SW480 (cell line): ENCODE results near the gene SCAF8.
"Not testable (repeated sequence)": the region's sequence is repeated elsewhere in the genome, so short reads cannot be mapped to it uniquely, and the experiment has no call there.

ENCODE experiments used
- DNase-seq: peaks from one replicate; pipeline ENCODE4 v3.0.0-alpha.2; 2016; ENCODE audit warnings: low spot score

Gene SCAF8

GRCh38 chr6:154736618-154737259, 3.5 kb downstream of the SCAF8 start:
- DNase-seq = no peak

- DNase-seq = no peak
These were observed 4.2 kb downstream of the SCAF8 start for GRCh38 chr6:154737424-154737823.

GRCh38 chr6:154738551-154738961, 5.3 kb downstream of the SCAF8 start:
- no peak for DNase-seq

GRCh38 chr6:154740658-154741057, 7.4 kb downstream of the SCAF8 start:
- no peak for DNase-seq

- DNase-seq = no peak
These were observed 9.7 kb downstream of the SCAF8 start for GRCh38 chr6:154742891-154743290.

- DNase-seq = not testable (repeated sequence)
These were observed 11.0 kb downstream of the SCAF8 start for GRCh38 chr6:154744029-154744745.

GRCh38 chr6:154745243-154745642, 12.0 kb downstream of the SCAF8 start:
- DNase-seq = no peak

- DNase-seq = no peak
These were observed 16.1 kb downstream of the SCAF8 start for GRCh38 chr6:154749341-154749740.

- no peak for DNase-seq
These were observed 18.0 kb downstream of the SCAF8 start for GRCh38 chr6:154751011-154751800.

- no peak for DNase-seq
These were observed 18.8 kb downstream of the SCAF8 start for GRCh38 chr6:154752022-154752421.

GRCh38 chr6:154754152-154754551, 20.9 kb downstream of the SCAF8 start:
- no peak for DNase-seq

- no peak for DNase-seq
These were observed 24.3 kb downstream of the SCAF8 start for GRCh38 chr6:154757352-154758050.

- DNase-seq = no peak
These were observed 24.9 kb downstream of the SCAF8 start for GRCh38 chr6:154758125-154758524.

- DNase-seq = no peak
These were observed 30.4 kb downstream of the SCAF8 start for GRCh38 chr6:154763650-154764049.

- no peak for DNase-seq
These were observed 32.1 kb downstream of the SCAF8 start for GRCh38 chr6:154765273-154765672.

GRCh38 chr6:154766288-154766687, 33.1 kb downstream of the SCAF8 start:
- no peak for DNase-seq

- no peak for DNase-seq
These were observed 33.9 kb downstream of the SCAF8 start for GRCh38 chr6:154767003-154767723.

GRCh38 chr6:154768280-154768679, 35.1 kb downstream of the SCAF8 start:
- no peak for DNase-seq

- no peak for DNase-seq
These were observed 40.4 kb downstream of the SCAF8 start for GRCh38 chr6:154773610-154774089.

GRCh38 chr6:154779157-154779556, 45.9 kb downstream of the SCAF8 start:
- not testable (repeated sequence) for DNase-seq

- no peak for DNase-seq
These were observed 49.0 kb downstream of the SCAF8 start for GRCh38 chr6:154782193-154782592.
